NCI-H1048 (cell line): ENCODE measurements around the gene MYADML2.
"Not testable (repeated sequence)": the region's sequence is repeated elsewhere in the genome, so short reads cannot be mapped to it uniquely, and the experiment has no call there.

Experiments
- DNase-seq: peaks from one replicate; lab custom pipeline; 2025; lab: John Stamatoyannopoulos, UW

MYADML2 gene

GRCh38 chr17:81947189-81947588 is at the start of gene MYADML2:
Gene MYADML2 (minus strand): TSS chr17:81947233. CDS start chr17:81941741, 5,492 bp downstream.
- DNase-seq: no peak

GRCh38 chr17:81996232-81996756 is 49.3 kb upstream of the MYADML2 start:
- DNase-seq: no peak

GRCh38 chr17:81995463-81996231 is 48.6 kb upstream of the MYADML2 start:
- no peak for DNase-seq

- no peak for DNase-seq
Observed at GRCh38 chr17:81994593-81995462, 47.8 kb upstream of the MYADML2 start.

- DNase-seq: no peak
Observed at GRCh38 chr17:81993729-81994592, 46.9 kb upstream of the MYADML2 start.

- no peak for DNase-seq
Observed at GRCh38 chr17:81992306-81993102, 45.5 kb upstream of the MYADML2 start.

- no peak for DNase-seq
Observed at GRCh38 chr17:81991684-81992305, 44.8 kb upstream of the MYADML2 start.

- DNase-seq: no peak
Observed at GRCh38 chr17:81990836-81991683, 44.0 kb upstream of the MYADML2 start.

- DNase-seq: no peak
Observed at GRCh38 chr17:81987161-81987770, 40.2 kb upstream of the MYADML2 start.

GRCh38 chr17:81986606-81987005 is 39.6 kb upstream of the MYADML2 start:
- no peak for DNase-seq

GRCh38 chr17:81984773-81985410 is 37.9 kb upstream of the MYADML2 start:
- DNase-seq: no peak

- DNase-seq: no peak
Observed at GRCh38 chr17:81983639-81984373, 36.8 kb upstream of the MYADML2 start.

GRCh38 chr17:81983011-81983638 is 36.1 kb upstream of the MYADML2 start:
- DNase-seq: no peak

GRCh38 chr17:81981511-81981910 is 34.5 kb upstream of the MYADML2 start:
- not testable (repeated sequence) for DNase-seq

- DNase-seq: no peak
Observed at GRCh38 chr17:81980707-81981343, 33.8 kb upstream of the MYADML2 start.

- no peak for DNase-seq
Observed at GRCh38 chr17:81980122-81980521, 33.1 kb upstream of the MYADML2 start.
